GM21515 (cell line): ENCODE measurements around the gene TTLL3.
"Not testable (repeated sequence)": the region's sequence is repeated elsewhere in the genome, so short reads cannot be mapped to it uniquely, and the experiment has no call there.

Experiments used
- ATAC-seq: cut with Tn5 transposase; IDR thresholded peaks from one replicate; pipeline ENCODE4 v1.9.1; 2021; ENCODE audit not compliant: unreplicated experiment

The TTLL3 gene

DNA sequence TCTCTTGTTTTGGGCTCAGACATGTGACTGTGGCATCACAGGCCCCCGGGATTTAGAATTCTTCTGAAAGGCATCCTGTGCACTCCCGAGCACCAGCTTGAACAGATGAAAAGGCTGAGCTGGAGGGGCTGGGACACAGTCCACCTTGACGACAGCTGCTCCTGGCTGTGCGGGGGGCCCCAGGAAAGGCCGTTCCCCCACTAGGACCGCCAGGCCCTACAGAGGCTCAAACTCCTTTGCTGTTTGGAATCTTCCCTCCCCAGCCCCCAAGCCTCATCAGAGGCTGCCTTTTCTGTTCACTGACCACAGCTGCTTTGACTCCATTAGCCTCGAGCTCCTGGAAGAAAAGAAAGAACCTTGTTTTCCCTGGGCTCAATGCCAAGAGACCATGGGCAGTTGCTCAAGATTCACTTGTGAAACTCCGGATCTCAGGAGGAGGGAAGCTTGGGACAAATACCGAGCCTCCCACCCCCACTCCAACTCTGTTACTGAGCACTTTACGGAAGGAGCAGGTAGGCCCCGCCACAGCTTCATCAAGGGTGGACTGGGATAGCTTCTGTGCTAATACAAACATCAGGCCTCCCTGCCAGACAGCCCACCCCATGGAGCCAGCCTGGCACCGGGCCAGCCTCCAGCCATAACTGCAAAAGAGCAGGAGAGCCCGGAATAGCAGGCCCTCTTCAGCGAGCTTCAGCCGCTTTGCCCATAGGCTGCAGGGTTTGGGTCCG, 54.3 kb downstream of the TTLL3 start:
- ATAC-seq: no peak

DNA sequence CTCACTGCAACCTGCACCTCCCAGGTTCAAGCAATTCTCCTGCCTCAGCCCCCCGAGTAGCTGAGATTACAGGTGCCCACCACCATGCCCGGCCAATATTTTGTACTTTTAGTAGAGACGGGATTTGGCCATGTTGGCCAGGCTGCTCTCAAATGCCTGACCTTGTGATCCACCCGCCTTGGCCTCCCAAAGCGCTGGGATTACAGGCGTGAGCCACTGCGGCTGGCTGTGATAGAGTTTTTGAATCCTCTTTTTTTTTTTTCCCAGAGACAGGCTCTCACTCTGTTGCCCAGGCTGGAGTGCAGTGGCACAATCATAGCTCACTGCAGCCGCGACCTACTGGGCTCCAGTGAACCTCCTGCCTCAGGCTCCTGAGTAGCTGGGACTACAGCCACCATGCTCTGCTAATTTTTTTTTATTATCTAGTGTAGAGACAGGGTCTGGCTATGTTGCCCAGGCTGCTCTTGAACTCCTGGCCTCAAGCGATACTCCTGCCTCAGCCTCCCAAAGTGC, 55.1 kb downstream of the TTLL3 start:
- not testable (repeated sequence) for ATAC-seq

DNA sequence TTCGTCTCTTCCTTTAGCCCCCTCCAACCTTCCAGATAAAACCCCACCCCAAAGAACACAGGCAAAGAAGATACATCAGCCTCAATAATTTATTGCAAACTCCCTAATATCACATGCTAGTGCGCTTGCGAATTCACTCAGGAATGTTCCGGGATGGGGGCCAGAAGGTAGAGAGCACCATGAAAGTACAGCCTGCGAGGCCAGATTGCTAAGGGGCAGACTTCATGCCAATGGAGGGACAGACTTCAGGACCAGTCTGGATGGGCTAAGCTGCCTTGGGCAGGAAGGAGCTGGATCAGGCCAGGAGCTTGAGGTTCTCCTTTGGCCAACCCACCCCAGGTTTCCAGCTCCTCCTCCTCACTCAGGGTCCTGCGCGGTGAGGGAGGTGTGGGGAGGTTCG, 56.6 kb downstream of the TTLL3 start:
- no peak for ATAC-seq

DNA sequence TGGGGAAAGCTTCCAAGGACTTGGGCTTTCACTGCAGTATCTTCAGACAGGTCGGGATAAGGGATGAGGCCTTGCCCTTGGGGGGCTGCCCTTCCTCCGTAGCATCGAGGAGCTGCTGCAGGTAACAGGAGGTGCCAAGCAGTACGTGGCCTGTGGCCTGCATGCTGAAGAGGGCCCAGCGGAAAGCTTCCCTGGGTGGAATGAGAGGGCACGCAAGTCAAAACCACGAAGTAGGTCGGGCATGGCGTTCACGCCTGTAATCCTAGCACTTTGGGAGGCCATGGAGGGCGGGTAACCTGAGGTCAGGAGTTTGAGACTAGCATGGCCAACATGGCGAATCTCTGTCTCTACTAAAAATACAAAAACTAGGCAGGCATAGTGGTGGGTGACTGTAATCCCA, 57.0 kb downstream of the TTLL3 start:
- no peak for ATAC-seq

DNA sequence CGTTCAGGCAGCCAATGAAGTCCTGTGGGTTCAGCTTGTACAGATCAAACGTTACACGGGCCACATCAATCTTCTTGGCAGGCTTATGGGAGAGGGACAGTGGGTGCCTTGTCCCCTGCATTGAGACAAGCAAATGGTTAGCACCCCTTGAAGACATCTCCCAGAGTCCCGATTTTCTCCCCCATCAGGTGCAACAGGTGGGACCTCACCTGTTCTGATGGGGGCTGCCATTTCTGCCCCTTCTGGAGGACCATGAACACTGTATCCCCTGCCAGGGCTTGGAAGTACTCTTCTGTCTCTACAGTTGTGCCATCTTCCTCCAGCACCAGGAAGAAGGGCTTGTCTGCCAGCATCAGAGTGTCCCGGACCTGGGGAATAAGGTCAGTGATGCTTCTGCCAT, 59.9 kb downstream of the TTLL3 start:
- ATAC-seq: no peak

DNA sequence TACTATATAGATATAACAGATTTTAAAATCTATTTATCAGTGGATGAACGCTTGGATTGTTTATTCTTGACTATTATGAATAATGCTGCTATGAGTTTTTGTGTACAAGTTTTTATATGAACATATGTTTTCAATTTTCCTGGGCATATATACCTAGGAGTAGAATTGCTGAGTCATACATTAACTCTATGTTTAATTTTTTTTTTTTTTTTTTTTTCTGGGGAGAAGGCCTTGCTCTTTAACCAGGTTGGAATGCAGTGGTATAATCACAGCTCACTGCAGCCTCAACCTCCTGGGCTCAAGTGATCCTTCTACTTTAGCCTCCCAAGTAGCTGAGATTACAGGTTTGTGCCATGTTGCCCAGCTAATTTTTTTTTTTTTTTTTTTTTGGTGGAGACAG, 60.9 kb downstream of the TTLL3 start:
- no peak for ATAC-seq

DNA sequence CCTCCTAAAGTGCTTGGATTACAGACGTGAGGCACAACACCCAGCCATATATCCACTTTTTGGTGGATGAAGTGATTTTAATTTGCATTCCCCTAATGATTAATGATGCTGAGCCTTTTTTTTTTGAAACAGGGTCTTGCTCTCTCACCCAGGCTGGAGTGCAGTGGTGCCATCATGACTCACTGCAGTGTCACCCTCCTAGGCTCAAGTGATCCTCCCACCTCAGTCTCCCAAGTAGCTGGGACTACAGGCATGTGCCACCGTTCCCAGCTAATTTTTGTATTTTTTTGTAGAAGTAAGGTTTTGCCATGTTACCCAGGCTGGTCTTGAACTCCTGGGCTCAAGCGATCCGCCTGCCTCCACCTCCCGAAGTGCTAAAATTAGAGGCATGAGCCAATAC, 62.0 kb downstream of the TTLL3 start:
- not testable (repeated sequence) for ATAC-seq

DNA sequence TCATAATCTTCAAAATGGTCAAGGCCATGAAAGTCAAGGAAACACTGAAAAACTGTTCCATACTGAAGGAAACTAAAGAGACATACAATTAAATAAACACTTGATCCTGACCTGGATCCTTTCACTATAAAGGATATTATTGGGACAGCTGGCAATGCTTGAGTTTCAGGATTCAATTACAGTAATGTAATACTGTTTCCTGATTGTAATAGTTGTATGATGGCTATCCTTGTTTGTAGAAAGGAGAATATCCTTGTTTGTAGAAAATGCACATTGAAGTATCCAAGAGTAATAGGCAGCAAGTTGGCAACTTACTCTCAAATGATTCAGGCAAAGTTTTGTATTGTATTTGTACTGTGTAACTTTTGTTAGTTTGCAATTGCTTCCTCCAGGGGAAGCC, 65.4 kb downstream of the TTLL3 start:
- ATAC-seq: no peak

DNA sequence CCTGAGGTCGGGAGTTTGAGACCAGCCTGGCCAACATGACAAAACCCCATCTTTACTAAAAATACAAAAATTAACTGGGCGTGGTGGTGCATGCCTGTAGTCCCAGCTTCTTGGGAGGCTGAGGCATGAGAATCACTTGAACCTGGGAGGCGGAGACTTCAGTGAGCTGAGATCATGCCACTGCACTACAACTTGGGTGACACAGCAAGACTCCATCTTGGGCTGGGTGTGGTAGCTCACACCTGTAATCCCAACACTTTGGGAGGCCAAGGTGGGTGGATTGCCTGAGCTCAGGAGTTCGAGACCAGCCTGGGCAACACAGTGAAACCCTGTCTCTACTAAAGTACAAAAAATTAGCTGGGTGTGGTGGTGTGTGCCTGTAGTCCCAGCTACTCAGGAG, 66.2 kb downstream of the TTLL3 start:
- ATAC-seq: not testable (repeated sequence)

DNA sequence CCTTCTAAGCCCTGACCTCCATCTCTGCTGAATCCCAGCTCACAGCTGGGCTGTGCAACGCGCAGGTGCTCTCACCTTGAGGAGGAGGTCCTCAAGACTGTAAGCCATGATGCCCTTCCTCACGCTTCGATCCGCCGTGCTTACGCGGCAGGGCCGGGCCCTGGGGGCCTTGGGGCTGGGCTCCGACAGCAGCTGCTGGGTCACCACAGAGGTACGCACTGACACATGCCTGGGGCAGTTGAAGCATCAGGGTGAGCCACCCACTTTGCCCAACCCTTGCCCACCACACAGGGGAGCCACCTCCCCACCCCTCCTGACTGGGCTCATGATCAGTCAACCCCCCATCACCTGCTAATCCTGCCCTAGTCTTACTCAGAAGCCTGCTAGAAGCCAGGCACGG, 66.9 kb downstream of the TTLL3 start:
- no peak for ATAC-seq

DNA sequence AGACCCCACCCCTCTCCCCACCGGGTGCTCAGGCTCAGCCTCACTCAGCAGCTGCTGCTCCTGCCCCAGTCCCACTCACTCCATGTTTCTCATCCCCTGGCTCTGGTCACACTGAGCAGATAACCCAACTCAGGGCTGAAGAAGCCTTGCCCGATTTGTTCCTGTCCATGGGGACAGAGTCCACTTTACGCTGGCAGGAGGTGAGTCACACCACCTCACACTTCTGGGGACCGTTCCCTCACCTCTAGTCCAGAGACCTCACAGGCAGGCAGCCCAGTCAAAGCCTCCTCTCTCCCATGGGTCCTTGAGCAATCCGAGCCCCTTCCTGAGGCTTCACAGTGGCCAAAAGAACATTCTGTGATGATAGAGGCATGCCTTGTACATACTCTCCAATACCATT, 68.6 kb downstream of the TTLL3 start:
- ATAC-seq: no peak

DNA sequence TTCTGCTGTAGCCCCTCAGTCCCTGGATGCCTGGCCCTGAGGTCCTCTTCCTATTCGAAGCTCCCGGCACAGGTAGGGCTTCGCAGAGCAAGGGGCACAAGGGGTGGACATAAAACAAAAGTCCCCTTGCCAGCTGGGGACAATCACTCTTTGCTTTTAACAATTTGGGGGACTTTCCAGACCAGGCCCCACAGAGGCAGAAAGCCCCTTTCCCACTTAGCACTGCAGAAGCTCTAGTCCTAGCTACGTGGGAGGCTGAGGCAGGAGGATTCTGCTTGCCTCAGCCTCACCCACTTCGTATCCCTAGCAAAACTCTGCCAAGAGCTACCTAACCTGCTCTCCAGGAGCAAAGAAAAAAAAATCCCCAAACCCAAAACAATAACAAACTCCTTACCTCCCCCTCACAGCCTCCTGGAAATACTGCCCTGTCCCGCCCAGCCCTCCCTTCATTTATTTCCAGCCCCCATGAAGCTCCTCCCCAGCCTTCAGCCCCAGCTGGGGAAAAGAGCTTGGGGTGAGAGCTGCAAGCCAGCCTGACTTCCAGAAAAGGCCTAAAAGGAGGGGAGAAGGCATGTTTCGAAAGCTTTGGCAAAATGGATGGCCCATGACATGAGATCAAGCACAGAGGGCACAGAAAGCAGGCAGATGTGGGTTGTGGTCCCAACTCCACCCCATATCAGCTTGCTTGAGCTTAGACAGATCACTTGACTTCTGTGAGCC, 69.9 kb downstream of the TTLL3 start, which contains the start of gene CIDEC:
CIDEC (minus strand) TSS at position 424 of the 720 bp plus-strand sequence. CDS start 1,767 bp downstream, outside the sequence.
- ATAC-seq: no peak

DNA sequence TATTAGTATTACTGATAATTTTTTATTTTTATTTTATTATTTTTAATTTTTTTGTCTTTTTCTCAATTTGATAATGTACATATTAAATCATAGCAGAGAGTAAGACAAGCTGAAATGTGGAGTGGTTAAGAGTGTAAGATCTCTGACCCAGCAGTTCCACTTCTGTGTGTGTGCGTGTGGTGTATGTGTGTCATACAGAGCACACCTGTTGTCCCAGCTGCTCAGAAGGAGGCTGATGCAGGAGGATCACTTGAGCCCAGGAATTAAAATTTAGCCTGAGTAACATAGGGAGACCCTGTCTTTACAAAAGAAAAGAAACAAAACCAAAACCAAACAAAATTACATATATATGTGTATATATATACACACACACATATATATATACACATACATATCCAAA, 71.4 kb downstream of the TTLL3 start:
- ATAC-seq: no peak

DNA sequence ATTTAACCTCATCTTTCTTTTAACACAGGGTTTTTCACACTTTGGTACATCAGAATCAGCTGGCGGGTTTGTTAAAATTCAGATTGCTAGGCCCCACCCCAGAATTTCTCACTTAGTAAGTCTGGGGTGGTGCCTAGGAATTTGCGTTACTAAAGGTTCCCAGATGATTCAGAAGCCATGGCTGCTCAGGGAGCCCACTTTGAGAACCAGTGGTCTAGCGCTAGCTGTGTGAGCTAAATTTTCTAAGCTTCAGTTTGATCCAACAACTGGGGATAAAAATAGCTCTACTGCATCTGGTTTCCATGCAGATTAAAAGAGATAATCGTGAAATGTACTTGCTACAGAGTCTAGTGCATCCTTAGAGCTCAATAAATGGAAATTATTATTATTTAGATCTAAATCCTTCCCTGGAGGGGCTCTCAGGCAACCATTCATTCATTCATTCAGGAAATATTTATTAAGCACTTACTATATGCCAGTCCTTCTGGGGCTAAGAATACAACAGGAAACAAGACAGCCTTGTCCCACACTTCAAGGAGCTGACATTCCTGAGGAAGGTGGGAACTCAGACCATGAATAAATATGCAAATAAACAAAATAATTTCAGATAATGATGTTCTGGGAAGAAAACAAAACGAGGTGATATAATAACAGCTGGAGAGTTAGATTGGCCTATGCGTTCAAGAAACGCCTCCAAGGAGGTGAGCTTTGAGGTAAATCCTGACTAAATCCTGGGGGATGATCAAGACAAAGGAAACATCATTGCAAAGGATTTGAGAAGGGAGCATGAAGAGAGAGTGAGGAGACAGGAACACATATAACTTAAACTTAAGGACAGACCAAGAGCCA, 73.9 kb downstream of the TTLL3 start:
- no peak for ATAC-seq

DNA sequence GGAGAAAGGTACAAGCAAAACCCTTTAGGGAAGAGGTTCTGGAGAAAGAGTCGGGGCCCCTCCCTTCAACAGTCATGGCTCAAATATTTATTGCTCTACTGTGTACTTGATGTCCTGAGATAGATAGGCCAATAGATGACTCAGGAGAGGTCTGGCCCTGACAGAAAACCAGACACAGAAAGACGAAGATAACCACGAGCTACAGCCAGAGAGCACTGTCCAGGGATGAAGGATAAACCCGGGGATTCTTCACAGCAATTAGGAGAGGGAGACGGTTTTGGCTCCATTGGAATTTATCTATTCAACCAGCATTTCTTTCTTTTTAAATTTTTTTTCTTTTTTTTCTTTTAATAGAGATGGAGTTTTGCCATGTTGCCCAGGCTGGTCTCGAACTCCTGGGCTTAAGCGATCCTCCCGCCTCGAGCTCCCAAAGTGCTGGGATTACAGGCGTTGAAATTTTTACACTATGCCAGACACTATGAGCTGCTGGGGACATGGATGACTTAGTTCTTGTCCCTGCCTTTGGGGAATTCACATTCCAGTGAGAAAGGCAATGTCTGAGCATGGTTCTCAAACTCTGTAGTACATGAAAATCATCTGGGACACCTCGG, 74.6 kb downstream of the TTLL3 start:
- no peak for ATAC-seq
